HG03095 (cell line): Measurements from ENCODE around the gene STEAP3.

Source experiments
- ATAC-seq: cut with Tn5 transposase; IDR thresholded peaks from one replicate; pipeline ENCODE4 v1.9.1; 2021; ENCODE audit warnings: moderate library complexity; ENCODE audit not compliant: unreplicated experiment

STEAP3 gene, protein sequence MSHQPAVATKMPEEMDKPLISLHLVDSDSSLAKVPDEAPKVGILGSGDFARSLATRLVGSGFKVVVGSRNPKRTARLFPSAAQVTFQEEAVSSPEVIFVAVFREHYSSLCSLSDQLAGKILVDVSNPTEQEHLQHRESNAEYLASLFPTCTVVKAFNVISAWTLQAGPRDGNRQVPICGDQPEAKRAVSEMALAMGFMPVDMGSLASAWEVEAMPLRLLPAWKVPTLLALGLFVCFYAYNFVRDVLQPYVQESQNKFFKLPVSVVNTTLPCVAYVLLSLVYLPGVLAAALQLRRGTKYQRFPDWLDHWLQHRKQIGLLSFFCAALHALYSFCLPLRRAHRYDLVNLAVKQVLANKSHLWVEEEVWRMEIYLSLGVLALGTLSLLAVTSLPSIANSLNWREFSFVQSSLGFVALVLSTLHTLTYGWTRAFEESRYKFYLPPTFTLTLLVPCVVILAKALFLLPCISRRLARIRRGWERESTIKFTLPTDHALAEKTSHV

DNA sequence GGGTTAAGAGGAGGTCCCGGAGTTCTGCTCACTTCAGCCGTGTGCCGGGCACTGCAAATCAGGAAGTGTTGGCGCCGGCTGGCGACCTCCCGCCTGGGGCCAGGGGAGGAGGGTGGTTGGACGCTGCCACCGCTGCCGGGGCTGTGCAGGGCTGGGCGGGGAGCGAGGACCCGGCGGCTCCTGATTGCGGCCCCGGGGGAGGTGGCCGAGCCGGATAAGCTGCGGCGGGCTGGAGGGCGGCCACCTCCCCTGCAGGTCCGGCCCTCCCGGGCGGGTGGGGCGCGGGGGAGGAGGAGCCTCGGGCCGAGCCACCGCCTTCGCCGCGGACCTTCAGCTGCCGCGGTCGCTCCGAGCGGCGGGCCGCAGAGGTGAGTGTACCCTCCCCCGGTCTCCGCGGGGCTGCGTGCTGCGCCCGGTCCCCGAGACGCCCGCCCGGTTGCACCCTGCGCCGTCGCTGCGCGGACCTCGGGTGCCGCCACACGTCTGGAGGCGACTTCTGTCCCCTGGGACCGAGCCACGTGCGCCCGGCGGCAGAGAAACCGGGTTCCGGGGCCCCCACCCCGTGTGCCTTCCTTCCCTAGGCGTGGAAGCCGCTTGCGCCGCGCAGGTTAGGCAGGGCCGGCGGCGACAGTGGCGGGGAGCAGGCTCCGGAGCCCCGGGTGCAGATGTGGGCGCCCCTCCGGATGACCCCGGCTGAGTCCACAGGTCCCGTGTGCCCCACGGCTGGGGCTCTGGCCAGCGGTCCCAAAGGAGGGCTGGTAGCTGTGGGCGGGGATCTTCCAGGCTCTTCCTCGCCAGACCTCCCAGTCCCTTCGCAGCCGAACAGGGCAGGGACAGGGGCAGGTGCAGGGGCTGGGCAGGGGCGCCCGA, at the start of gene STEAP3:
Gene STEAP3 (plus strand): TSS at position 314 of the 870 bp plus-strand sequence. CDS start 7,179 bp downstream, outside the sequence.
- peak; percentile 78 for ATAC-seq

DNA sequence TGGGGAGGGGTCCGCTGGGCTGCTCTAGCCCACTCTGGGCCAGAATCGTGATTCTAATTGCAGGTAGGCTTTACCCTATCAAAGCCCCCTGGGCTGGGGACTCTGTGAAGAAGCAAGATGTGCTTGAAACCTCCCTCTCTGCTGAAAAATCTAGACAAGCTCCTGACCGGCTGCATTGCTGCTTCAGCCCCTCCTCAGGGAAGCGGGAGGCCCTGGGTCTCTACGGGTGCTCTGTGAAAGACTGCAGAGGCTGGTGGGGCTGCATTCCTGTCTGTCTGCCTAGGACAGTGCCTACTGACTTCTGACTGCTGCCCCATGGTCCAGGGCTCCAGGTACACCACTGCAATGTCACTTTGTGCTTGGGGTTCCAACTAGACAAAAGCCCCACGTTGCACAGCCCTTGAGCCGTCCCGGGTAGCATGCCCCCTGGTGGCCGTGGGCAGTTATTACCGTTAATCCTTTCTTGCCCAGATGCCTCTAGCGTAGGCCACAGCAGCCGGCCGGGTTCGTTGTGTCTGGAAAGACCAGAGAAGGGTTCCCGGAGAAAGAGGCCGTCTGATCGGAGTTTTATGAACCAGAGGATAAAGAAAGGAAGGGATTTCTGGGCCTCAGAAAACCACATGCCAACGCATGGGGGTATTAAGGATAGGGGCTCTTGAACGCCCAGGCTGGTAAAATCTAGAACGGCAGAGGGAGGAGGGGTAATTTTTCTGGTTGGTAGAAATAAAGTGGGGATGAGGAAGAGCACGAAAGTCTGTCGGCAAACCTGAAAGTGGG, 49.2 kb upstream of the STEAP3 start:
- no peak for ATAC-seq

DNA sequence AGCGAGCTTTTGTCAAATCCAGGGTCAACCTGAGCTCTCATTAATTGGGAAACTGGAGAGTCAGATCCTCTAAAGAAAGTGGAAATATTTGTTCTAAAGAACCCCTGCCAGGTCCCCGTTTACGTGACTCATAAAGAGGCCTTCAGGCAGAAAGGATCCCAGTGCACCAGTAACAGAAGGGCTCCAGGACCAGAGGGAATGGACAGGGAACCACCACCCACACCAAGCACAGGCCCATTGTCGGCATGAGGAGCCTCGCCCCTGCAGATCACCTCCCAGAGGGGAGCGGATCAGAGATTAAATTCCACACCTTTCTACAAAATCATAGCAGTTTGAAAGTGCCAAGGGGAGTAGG, 48.7 kb upstream of the STEAP3 start:
- no peak for ATAC-seq

DNA sequence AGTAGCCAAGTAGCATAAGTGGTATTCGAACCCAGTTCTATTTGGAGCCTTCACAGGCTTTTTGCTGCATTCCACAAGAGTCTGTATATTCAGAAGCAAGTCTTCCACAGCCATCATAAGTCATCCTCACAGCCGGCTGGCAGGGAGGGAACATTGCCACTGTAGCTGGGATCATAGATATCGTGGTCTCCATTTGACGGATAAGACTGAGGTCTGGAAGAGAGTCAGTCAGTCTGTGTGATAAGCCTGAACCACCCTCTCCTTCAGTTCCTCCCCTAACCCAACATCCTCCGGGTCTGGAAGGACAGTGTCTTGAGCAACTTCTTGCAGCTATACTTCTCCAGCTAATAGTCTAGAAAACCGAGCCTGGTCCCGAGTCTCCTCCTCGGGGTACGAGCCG, 48.1 kb upstream of the STEAP3 start:
- no peak for ATAC-seq

DNA sequence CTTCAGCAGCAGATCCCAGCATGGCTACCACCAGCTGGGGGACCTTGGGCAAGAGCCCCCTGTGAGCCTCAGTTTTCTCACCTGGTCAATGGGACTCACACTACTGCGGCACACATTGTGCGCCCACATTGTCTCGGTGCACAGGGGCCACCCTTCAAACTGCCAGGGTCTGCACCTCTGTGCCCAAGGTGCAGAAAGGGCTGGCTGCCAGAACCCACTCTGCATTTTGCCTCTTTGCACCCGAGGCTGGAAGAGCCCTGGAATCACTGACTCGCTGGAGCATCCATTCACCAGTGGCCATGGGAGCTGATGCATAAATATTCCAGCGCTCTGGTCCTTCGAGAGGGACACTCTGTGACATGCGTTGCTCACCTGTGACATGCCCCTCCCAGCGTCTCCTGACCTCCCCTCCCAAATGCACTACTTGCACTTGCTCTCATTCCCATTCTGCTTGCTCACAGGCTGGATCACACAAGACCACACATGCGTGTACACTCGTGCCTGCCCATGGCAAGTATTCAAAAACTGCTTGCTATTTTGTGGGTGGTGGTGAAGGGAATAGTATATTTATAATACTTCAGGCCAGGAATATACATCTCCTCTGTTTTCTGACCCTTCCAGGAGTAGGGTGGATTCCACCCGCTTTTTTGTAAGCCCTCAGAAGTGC, 46.3 kb upstream of the STEAP3 start:
- no peak for ATAC-seq

DNA sequence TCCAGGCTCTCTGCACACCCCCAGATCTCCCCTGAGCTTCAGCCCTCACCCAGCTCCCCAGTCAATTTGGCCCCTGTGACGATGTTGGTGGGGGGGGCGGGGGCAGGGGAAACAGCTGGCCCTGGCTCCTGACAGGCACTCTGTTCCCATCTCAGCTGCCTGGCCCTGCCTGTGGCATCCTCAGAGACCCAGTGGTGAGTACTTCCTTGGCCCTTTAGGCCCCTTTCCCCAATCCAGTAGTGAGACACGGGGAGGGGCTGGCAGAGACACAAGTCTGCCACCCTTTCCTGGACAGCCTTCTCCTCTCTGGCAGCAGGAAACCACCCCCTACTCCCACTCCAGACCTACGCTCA, 45.8 kb upstream of the STEAP3 start:
- ATAC-seq = no peak

DNA sequence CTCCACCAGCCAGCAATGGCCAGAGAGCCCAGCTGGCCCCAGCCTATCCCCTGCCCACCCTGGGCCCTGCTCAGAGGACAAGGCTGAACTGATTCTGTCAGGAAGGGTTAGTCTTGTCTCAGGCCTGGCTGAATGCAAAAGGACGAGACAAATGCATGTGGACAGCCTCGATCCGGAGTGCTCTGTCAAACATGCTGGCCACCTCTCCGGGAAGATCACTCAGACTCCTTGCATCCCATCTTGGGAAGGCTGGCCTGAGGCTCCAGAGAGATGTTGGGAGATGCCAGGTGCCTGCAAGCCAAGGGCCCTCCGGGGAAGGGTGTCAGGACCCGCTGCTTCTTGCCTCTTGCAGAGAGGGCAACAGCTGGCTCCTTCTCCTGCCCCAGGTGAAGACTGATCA, 44.9 kb upstream of the STEAP3 start:
- no peak for ATAC-seq

DNA sequence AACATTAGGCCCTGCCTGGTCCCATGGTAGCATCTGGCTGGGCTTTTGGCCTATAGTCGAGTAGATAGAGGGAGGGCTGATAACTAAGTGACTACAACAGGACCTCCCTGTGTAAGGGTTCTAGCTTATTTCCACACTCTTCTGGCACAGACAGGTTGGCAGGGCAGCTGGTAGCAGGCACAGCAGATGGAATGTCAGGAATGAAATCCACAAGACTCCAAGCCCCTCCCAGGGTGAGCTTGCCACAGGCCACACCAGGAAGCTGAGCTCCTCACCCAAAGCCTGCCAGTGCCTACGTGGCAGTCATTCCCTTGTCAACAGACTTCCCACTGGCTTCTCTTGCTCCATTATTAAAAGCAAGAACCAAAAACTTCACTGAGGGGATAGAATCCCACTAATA, 44.4 kb upstream of the STEAP3 start:
- ATAC-seq = no peak

DNA sequence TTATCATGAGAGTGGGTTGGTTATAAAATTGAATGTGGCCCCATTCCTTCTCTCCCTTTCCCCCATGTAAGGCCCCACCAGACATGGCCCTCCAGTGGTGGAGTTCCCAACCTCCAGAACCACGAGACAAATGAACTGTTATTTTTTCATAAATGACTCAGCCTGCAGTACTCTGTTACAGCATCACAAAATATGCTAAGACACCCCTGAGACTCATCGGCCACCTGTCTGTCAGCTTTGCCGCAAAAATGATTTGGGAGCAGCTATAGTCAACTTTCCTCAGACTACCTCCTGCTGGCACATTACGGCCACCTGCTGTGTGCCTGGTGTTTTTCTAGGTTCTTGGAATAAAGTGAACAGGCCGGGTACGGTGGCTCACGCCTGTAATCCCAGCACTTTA, 43.6 kb upstream of the STEAP3 start:
- ATAC-seq = no peak

DNA sequence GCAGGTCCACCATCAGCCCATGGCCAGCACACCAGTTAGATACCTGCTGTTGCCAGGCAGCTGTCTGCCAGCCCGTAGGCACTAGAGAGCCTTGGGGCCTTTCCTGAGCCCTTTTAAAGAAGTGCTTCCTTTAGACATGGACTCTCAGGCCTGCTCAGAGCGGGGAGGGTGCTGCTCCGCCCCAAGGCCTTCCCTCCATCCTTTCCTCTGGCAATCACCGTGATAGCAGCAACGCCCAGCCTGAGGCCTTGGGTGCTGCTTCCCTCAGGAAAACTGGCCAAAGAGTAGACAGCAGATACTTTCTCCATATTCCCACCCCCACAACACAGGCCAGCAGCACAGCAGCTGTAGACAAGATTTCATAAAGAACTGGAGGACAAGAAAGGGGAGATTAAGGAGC, 42.7 kb upstream of the STEAP3 start:
- ATAC-seq = no peak

DNA sequence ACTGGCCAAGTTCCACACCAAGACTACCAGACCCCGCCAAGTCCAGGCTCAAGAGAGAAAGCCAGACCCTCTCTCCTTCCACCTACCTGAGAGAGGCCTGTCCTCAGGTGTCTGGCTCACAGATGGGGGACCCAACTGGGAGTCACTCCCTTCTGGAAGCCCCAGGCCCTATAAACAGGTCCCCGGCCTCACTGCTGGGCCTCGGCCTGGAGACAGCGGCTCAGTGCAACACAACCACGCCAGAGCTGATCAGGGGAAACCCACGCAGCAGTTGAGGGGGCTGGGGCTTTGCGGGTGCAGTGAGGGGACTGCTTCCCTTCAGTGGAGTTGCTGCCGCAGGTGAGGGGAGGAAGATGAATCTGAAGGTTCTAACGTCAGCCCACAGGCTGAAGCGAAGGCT, 42.2 kb upstream of the STEAP3 start:
- ATAC-seq = no peak

DNA sequence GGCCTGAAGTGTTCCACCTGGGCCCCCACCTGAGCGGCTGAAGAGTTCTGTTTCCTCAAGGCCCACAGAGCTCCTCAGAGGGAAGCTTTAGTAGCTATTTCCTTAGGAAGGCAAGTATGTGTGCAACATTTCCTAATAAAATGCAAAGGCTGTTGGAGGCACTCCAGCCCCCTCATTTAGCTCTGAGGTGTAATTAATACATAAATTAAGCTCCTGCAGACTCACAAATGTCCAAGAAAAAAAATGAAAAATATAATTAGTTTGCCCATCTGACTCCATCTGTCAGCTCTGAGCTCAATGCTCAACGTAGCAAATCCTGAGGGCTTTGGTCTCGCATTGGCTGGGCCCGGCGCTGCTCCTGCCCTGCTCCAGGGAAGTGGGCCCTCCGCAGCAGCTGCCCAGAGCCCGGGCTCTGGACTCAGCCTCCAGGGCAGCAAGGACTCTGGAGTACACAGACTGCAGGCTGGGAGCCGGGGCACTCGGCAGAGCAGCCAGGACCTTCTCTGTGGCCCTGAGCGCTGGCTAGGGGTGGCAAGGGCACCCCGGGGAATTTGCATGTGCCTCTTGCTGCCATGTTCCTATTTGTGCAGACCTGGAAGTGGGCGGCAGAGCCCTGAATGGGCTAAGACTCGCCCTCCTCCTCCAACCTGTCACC, 41.7 kb upstream of the STEAP3 start:
- ATAC-seq = no peak

DNA sequence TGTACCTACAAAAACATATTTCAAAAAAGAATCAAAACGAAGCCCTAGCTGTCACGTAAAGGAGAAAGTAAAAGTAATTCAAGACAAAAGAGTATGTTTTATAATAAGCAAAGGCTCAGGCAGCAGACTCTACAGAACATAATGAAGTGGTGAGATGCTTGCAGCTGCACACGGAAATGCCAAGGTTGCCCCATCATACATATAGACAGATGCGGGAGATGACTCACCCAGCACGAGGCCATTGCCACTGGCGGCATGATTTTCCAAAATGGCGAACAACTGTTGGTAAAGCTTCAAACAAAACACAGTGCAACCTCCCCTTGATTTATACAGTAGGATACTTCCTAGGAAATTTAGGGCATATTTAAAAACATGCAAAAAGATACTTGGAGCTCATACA, 39.1 kb upstream of the STEAP3 start:
- ATAC-seq = no peak

DNA sequence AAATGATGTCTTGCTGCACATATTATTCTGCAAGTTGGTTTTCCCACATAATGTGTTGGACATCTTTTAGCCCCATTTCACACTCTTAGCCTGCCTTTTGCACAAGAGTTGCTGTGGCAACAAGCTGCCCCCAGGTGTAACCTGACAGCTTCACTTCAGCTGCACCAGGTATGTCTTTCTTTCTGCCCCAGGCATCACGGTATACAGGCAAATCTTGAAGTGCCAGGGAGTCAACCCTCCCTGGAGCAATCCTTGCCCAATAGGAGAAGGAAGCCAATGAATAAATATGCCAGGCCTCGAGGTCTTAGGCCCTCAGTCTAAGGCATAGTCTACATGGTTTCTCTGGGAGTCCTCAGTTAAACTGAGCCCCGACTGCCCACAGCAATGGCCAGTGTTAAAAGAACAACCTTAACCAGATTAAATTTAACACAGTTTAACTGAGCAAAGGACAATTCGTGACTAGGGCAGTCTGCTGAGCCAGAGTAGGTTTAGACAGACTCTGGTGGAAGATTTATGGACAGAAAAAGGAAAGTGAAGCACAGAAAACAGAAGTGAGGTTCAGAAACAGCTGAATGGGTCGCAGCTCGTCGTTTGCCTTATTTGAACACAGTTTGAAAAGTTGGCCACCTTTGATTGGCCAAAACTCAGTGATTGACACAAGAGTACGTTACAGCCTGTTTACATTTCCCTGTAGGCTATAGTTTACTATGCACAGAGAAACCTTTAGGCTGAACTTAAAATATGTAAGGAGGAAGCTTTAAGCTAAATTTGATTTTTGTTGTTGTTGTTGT, 33.1 kb upstream of the STEAP3 start:
- ATAC-seq = no peak

DNA sequence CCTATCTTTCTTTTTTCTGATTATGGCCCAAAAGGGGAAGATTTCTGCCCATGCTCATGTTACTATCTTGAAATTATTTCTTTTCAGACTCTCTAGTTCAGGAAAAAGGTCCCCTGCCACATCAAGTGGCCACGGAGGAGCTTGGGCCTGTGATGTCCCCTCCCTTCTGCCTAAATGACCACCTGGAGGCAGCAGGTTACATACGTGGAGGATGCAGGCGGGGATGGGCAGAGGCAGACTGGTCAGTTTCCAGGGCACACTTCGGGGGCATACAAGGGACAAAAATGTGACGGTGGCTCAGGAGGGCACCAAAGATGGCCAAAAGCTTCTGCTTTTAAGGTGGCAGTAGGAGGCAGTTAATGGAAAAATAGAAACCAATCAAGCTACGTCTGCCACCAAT, 30.7 kb upstream of the STEAP3 start:
- no peak for ATAC-seq

DNA sequence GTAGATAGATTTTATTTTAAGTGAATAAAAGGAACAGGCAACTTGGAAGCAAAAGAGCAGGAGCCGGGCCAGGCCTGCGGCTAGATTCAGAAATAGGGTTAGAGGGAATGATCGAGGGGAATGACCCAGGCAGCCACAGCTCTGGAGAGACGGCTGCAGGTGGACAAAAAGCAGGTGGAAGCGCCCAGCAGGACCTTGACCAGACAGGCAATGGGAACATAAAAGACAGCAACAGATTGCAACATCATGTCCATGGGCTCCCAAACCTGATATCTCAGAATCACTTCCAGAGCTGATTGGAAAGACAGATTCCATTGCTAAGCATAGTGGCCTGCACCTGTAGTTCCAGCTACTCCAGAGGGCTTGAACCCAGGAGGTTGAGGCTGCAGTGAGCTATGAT, 28.6 kb upstream of the STEAP3 start:
- ATAC-seq = no peak

DNA sequence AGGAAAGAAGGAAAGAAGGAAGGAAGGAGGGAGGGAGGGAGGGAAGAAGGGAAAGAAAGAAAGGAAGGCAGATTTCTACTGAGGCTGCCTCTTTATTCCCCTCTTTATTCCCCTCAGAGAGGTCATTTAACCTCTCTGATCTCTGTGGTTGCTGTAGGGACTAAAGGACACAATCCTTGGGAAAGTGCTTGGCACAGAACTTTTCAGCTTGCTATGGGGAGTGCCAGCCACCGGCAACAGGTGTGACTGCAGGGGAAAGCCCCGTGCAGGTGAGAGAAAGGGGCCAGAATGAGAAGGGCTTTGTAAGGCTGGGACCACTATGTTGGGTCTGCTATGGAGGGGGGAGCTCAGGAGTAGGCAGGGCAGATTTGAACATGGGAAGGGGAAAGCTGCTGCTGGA, 27.7 kb upstream of the STEAP3 start:
- no peak for ATAC-seq

DNA sequence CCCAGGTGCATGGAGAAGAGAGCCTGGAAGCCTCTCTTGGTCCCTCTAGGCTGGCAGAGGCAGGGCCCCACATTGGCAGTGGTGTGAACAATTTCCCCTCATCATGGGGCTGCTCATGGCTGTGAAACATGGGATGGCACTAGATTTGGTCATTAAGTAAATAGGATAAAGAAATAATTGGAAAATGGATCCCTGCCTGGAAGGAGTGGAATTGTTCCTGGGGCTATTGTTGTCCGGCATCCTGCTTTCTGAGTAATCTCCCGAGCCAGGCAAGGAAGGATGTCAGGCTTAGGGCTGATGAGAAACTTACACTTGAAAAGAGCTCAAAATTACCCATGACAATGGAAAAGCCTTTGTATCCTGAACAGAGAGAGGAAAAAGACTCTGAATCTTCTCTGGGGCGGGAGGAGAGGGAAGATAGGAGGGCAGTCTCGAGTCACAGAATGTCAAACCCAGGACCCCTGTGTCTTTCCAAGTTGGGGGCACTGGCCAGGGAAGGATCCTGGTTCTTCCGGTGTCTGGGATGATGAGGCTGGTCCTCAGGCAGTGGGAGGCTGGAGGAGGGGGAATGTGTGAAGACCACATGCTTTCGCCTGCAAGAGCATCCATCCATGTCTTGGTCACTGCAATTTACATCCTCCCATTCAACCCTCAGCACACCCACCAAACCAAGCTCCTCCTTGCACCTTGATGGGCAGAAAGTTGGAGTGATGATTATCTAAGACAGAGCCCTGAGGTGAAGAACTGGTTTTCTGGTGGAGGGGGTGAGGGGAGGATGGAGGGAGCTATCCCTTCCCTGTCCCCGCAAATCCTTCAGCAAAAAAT, 27.1 kb upstream of the STEAP3 start:
- no peak for ATAC-seq

DNA sequence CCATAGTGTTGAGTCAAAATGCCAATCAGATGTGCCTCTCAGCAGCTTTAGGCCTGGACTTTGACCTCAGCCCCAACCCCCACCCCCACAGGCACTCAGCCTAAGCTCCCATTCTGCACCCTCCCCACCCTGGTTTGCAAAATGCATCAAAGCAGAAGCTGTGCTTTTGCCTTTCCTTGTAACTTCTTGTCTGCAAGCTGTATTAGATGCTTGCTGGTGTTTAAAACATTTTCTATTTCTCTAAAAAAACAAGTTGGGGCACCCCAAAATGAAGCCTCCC, 26.6 kb upstream of the STEAP3 start:
- ATAC-seq = no peak
